HG03196 (cell line): ENCODE measurements around the gene EEF1AKMT3.

Experiments used
- ATAC-seq: cut with Tn5 transposase; IDR thresholded peaks from one replicate; pipeline ENCODE4 v1.9.1; 2021; ENCODE audit not compliant: unreplicated experiment

Gene EEF1AKMT3

DNA sequence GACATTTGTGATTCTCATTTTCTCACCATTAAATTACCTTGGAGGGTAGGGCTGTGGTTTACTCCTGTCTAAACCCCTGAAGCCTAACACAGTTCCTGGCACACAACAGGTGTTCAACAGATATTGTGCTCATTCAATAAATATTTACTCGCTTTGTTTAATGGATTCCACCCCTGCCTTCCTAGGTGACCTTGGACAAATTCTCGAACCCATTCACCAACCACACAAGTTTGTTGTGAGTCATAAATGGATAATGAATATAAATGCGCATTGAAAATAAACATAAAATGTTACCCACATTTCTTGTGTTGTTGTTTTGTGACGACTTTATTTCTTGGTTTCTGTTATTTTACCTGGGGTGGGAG, 9.8 kb downstream of the EEF1AKMT3 start:
- ATAC-seq, result peak; percentile 5

DNA sequence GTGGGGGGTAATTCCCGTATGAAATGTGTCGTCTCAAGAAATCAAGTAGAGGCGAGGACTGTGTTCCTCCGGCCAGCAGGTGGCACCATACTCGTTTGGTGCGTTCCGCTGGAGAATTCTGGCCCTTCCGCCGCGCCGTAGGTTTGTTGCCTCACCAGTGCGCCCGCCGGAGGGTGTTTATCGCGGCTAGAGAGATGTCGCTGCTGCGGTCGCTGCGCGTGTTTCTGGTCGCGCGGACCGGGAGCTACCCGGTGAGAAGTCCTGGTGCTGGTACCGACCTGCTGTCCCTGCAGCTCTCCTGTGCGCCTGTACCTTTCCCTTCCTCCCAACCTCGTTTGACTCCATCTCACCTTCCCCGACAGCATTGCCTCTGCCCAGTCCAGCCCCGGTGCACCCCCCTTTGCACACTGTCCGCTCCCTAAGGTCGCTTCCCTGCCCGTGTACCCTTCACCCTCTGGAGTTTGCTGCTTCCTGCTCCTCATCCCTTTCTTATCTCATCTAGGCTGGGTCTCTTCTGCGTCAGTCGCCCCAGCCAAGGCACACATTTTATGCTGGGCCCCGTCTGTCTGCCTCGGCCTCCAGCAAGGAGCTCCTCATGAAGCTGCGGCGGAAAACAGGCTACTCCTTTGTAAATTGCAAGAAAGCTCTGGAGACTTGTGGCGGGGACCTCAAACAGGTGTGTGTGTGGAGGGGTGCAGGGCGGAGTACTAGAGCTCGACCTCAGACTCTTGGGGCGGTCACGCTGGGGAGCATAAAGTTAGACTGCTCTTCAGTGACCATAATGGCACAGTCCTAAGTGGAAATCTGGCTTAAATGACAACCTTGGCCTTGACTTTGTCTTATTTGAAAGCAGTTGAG, 10.4 kb downstream of the EEF1AKMT3 start, which contains the start of gene TSFM:
Gene TSFM, plus strand, starts transcription at position 180 of the 858 bp plus-strand sequence. Its CDS starts 15 bp downstream, at position 195.
- ATAC-seq, result peak; percentile 85

DNA sequence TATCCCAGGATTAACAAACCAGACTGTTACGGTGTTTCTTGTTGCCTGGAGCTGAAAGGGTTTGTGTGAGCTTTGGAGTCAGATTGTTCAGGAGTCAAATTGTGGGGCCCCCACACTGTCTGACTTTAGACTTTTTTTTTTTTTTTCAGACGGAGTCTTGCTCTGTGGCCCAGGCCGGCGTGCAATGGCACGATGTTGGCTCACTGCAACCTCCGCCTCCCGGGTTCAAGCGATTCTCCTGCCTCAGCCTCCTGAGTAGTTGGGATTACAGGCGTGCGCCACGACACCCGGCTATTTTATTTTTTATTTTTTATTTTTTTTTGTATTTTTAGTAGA, 11.0 kb downstream of the EEF1AKMT3 start:
- no peak for ATAC-seq

DNA sequence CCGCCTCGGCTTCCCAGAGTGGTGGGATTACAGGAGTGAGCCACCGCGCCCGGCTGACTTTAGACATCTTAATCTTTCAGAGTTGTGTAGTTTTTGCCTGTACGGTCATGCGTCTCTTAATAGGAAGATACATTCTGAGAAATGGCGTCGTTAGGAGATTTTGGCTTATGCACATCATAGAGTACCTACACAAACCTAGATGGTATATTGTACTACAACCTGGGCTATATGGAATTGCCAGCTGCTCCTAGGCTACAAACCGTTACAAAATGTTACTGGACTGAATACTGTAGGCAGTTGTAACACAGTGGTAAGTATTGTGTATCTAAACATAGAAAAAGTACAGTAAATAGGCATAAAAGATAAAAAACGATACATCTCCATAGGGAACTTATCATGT, 11.4 kb downstream of the EEF1AKMT3 start:
- ATAC-seq, result no peak

DNA sequence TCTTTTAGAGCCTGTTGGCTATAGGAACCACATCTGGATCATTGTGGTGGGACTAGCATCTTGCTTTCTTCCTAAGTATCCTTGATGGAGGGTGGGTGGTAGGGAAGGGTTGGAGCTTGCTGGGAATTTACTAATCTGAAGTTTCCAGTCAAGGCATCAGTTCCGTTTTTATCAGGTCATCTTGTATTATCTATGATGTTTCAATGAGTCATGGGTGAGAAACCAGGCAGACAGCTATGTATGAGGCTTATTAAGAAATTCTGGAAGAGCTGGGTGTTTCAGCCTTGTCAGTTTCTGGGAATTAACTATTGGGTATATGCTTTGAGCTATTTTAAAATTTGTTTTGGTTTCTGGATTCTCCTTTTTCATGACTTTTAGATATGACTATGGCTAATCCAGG, 21.5 kb downstream of the EEF1AKMT3 start:
- no peak for ATAC-seq

DNA sequence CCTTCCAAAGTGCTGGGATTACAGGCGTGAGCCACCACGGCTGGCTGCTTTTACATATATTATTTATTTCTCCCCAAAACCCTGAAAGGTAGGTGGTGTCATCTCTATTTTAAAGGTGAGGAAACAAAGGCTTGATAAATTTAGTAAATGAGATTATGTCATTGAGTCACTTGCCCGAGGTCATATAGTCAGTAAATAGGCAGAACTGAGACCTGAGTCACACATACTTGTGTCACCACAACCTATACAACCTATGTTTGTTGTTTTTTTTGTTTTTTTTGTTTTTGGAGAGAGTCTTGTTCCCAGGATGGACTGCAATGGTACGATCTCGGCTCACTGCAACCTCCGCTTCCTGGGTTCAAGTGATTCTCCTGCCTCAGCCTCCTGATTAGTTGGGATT, 22.9 kb downstream of the EEF1AKMT3 start:
- ATAC-seq, result no peak

DNA sequence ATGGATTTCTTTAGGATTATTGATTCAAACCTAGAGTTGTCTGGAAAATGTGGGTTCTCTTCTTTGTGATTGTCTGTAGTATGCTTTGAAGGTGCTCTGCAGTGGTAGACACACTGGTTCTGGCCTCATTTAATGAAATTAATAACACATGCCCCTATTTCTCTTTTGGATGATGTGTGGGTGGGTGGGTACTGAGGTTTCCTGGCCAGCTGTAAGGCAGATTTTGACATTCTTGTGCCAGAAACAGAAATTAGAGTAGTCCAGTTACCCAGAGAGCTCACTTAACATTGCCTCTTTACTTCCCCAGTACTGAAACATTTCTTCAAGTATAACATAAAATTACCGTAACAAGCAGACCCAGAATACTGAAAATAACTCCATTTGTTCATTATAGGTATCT, 24.6 kb downstream of the EEF1AKMT3 start:
- no peak for ATAC-seq

DNA sequence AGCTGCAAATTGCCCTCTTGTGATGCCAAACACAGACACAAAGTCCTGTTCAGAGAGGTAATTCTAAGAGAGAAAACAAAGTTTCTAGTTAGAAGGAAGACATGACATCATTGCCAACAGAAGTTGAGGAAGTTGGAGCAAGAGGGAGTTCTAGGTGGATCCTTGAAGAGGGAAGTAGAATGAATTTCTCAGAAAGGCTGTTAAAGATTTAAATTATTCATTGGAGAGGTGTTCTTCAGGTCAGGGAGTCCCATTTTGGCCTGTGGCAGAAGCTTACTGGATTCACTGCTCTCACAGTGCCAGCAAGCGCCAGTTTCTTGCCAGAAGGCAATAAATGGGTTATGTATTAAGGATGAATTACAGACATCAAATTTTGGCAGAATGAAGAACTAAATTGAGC, 25.5 kb downstream of the EEF1AKMT3 start:
- no peak for ATAC-seq

DNA sequence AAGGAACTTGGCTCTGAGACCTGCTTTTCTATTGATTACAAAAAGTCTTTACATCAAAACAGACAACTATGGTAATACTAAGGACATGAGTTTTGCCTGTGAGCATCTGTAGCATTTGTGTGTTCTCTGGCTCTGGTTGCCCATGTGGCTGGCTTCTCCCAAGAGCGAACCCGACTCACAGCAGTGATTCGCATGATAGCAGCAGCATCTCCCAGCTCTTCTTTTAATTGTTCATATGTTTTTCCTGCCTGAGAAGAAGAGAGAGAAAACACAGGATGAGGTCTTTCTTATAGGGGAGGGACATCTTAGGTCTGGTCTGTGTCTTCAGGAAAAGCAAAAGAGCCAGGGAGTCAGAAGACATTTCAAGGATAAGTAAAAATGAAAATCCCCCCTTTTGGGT, 28.6 kb downstream of the EEF1AKMT3 start:
- ATAC-seq, result no peak

DNA sequence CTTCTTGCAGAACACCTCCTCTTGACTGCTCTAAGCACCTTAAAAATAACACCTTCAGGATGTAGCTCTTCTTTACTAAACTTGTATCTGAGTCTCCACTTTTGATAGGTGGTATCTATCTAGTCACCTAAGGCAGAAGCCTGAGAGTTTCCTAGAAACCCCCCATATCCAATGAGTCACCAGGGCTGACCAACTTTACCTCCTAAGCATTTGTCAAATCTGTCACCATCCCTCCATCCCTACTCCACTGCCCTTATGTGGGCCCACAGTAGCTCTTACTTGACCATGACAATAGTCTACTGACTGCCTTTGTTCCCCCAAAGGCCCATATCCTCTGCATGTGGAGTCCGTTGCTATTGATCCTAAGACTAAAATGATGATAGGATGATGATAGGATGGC, 30.2 kb downstream of the EEF1AKMT3 start:
- no peak for ATAC-seq

DNA sequence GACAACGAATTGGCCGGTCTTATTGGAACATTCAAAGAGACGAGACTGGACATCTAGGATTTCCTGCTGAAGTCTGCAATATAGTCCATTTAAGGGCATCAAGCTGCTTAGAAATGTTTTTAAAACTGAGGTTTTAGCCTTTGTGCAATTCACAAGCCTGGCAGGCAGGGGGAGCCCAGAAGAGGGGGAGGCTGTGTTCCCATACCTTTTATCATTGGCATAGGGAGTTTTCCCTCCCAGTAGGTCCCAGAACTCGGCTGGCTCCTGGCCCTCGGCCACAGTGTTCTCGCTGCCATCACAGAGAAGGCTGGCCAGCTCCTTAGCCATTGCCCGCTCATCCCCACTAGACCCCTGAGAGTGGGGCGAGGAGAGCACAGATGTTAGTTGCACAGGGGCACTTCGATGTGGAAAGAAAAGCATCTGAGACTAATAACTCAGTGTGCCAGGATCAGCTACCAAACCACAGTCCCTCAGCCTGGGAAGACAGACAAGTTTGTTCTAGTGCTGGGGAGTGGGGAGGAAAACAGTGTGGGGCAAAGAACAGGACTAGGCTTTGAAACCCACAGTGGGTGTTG, 31.0 kb downstream of the EEF1AKMT3 start:
- ATAC-seq, result no peak

DNA sequence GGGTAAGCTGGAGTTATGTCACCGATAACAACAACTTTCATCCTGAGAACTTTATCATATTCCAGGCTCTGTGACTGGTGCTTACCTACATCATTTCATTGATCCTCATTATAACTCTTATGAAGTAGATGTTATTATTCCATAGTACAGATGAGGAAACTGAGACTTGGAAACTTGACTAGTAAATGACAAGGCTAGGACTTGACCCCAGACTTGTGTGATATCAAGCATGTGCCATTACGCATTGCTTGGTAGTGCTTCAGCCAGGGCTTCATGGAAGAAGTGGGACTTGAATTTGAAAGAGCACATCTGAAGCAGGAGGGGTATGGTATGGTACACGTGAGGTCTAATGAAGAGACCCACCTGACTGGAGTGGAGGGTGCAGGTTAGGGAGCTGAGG, 34.3 kb downstream of the EEF1AKMT3 start:
- ATAC-seq, result no peak

DNA sequence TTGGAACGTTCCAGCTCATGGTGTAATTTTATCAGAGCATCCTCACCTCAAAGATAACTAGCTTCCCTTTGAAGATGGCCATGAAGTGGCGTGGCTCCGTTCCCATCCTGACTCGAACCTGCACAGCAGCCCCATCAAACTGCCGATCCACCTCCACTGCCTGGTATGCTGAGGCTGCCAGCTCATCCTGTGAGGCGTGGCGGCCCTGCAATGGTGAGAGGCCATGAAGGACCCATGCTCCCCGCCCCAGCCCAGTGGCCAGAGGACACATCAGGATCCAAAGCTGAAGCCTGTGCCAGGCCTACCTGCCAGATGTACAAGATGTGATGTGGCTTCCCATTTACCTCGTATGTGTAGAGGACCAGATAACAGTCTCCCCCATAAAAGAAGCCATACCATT, 34.9 kb downstream of the EEF1AKMT3 start:
- ATAC-seq, result no peak

DNA sequence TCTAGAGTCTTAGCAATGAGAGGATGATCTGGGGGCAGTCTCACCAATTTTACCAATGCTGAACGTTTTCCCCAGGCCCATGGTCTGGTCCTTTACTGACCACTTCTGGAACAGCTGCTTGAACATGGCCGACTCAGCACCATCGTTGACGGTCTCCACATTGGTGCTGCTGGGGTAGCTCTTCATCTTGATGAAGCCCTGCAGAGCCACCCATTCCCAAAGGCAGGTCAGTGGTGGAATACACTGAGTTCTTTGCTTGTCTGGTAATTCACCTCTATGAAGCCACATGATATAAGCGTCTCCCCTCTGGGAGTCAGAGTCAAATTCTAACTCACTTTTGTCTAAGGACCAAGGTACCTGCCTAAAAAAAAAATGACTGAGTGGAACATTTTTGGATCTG, 35.9 kb downstream of the EEF1AKMT3 start:
- no peak for ATAC-seq

DNA sequence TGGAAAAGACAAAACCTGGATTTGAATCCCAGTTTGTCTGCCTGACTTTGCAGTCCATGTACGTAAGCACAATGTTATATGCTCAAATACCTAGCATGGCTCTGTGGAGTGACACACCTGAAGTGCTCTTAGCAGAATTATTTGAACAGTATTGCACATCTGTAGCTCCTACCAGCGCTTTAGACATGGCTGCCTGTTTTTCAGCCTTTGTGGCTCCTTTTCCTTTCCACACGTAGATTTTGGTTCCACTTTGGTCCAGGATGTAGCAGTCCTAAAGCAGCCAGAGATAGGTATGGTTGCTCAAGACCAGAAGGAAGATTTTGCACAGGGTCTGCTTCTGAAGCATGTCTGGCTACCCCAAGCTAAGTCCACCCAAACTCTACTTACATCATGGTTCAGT, 37.0 kb downstream of the EEF1AKMT3 start:
- ATAC-seq, result no peak

DNA sequence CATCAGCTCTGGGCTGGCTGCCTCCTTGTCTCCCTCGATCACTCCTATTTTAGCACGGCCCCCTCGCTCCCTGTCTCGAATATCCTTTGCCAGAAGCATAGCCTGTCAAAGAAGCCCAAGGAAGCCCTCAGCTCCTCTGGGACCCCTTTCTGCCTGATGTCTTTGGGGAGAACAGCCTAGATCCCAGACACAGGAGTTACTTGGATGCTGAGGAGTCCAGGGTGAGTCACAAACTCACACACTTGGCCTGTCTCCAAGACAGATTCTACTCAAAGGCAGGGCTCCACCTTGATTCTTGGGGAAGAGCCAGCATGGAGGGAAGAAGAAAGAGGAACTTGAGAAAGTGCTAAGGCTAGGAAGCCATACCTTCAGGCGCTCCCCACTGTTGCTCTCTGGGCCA, 38.0 kb downstream of the EEF1AKMT3 start:
- ATAC-seq, result no peak

DNA sequence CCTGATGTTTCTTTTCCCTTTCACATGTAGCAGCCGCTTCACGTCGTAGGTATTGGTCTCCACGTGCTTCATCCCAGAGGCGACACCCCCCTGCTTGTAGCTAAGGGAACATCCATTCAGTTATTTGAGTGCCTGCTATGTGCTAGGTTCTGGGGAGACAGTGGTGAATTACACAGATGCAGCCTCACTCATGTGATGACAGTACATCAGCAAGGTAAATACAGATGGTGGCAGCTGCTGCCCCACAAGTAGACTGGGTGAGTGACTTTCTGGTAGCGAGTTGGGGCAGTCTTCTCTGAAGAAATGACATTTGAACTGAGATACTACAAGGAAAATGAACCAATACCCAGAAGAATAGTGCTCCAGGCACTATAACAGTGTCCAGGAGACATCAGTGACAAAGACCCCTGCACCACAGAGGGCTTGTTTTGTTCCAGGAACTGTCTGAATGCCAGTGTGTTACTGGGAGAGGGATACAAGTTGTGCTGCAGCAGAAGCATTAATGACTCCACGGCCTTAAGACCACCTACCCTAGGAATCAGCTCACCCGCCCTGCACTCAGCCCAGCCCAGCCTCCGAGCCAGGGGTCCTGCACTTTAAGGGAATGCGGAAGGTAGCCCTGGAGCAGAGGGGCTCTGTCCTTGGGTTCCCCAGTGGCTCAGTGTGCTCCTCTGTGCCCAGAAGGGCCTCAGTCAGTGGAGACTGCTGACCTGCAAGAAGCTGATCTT, 38.8 kb downstream of the EEF1AKMT3 start:
- ATAC-seq, result no peak

DNA sequence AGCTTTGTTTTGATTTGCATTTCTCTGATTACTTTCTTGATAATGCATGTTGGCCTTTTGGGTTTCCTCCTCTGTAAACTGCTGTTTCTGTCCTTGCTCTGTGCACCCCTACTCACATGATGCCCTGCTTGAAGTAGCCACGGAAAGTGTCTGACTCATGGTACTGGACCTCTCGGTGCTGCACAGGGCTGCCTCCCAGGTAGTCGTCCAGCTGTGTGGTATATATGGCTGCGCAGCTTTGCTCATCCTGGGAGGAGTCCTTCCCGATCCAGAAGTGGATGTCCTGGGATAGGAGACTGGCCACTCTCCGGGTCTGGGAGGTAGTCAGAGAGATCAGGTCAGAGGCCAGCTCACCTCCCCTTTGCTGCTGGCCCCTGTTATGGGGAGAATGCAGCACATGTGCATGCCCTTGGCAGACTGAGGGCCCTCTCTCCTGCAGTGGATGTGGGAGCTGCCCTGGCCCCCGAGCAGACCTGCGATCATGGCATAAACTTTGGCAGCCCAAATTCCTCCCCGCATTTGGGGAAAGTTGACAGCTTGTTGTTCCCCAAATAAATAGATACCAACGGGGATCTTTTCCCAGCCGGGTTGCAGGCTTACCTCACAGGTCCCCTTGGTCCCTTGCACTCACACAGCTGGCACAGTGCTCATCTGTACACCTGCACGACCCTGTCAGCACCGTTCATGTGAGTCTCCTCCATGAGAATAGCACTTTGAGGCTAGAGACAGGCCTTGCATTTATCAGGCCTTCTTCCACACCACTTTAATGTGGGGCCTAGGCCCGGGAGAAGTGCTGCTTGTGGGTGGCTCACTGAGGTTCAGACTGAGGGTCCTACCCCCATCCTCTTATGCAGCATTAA, 40.9 kb downstream of the EEF1AKMT3 start:
- no peak for ATAC-seq

DNA sequence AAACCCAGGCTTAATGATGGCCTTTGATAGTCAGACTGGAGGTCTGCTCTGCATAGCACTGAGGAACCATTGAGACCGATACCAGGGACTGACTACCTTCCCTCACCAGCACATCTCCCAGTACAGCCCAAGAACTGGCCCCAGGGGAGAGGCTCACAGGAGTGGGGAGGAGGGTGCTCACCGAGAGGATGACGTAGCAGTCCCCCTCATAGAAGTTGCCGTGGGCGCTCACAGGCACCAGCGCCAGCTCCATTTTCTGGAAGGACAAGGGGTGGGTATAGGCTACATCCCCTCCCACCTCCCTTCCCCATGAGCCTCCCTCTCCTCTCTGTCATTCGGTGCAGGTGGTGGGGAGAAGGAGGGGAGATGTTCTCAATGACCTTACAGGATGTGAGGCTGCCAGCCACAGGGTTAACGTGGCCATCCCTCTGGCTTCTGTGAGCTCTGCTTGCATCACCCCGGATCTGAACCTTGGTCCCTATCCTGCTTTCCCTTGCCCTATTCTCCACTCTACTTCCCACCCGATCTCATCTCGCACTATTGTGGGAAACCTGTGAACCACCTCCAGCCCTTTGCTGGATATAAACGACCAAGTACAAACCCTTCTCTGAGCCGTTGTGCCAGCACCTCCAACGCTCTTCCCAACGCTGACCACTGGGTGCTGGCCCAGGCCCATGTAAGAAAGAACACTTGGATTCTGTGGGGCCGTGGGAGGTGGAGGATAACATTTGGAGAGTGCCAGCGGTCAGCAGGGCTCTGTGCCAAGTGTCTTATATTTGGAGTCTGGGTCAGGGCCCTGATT, 41.8 kb downstream of the EEF1AKMT3 start:
- no peak for ATAC-seq
